ENCODE results near the gene DYNLRB1. TPM values are rescaled to one million over a fixed set of nuclear protein-coding genes. Genes with fewer than 3 reads are reported as not detected.

Gene DYNLRB1
- total RNA-seq, 2 donors from 2014 or later, result 106 to 107 TPM

GRCh38 chr20:34582221-34582620, 66.0 kb downstream of the DYNLRB1 start:
- peak overlapping the region; percentile 13 for H3K27ac ChIP-seq
- peaks cover 12% of the 10 kb centered on the region for H3K4me1 ChIP-seq
- H3K9ac ChIP-seq (ENCODE audit: low read depth in 2 of 2, low read length in 2 of 2), result no peak overlapping the region
- H3K4me3 ChIP-seq, result no peak overlapping the region
- intact Hi-C loops (cut with DNase I), result loop anchor here (5.0 kb wide), 1 partner anchor 125 kb away; no protein-coding TSS in a partner anchor
- no peak for TF ChIP-seq CTCF (IDR thresholded peaks at IDR 0.05)
- no peaks in the 10 kb centered on the region for H3K9me3 ChIP-seq
- no peaks in the 10 kb centered on the region for H3K36me3 ChIP-seq
- no peaks in the 10 kb centered on the region for H3K27me3 ChIP-seq
- DNase-seq, result no peak

GRCh38 chr20:34582911-34583310, 66.7 kb downstream of the DYNLRB1 start:
- no peak for DNase-seq
- Histone ChIP-seq H3K27ac (no peak overlapping the region), H3K4me3 (no peak overlapping the region), H3K9me3 (no peaks in the 10 kb centered on the region), H3K36me3 (no peaks in the 10 kb centered on the region), H3K4me1 (peaks cover 12% of the 10 kb centered on the region), H3K9ac (ENCODE audit: low read depth in 2 of 2, low read length in 2 of 2) (peak overlapping the region in 1 of 2 donors; percentile 3), H3K27me3 (no peaks in the 10 kb centered on the region)
- TF ChIP-seq CTCF (IDR thresholded peaks at IDR 0.05), result no peak
- intact Hi-C loops (cut with DNase I), result loop anchor here (5.0 kb wide), 1 partner anchor 124 kb away; no protein-coding TSS in a partner anchor

- DNase-seq, result no peak
- H3K9ac ChIP-seq (ENCODE audit: low read depth in 2 of 2, low read length in 2 of 2), result peak overlapping the region in 1 of 2 donors; percentile 3
- H3K4me1 ChIP-seq, result peaks cover 12% of the 10 kb centered on the region
- no peak overlapping the region for H3K4me3 ChIP-seq
- H3K9me3 ChIP-seq, result no peaks in the 10 kb centered on the region
- no peaks in the 10 kb centered on the region for H3K36me3 ChIP-seq
- no peak for TF ChIP-seq CTCF (IDR thresholded peaks at IDR 0.05)
- no peaks in the 10 kb centered on the region for H3K27me3 ChIP-seq
- intact Hi-C loops (cut with DNase I), result loop anchor here (5.0 kb wide), 1 partner anchor 124 kb away; no protein-coding TSS in a partner anchor
- H3K27ac ChIP-seq, result no peak overlapping the region
Measured at GRCh38 chr20:34583544-34583943, 67.3 kb downstream of the DYNLRB1 start.

GRCh38 chr20:34585019-34585418, 68.8 kb downstream of the DYNLRB1 start:
- DNase-seq, result no peak
- H3K9ac ChIP-seq (ENCODE audit: low read depth in 2 of 2, low read length in 2 of 2), result no peak overlapping the region
- H3K4me3 ChIP-seq, result no peak overlapping the region
- no peaks in the 10 kb centered on the region for H3K36me3 ChIP-seq
- intact Hi-C loops (cut with DNase I), result no loop called here
- H3K27me3 ChIP-seq, result no peaks in the 10 kb centered on the region
- peaks cover 10% of the 10 kb centered on the region for H3K4me1 ChIP-seq
- H3K9me3 ChIP-seq, result no peaks in the 10 kb centered on the region
- no peak for TF ChIP-seq CTCF (IDR thresholded peaks at IDR 0.05)
- no peak overlapping the region for H3K27ac ChIP-seq

GRCh38 chr20:34586488-34587163, 70.4 kb downstream of the DYNLRB1 start:
- no peak overlapping the region for H3K9ac ChIP-seq (ENCODE audit: low read depth in 2 of 2, low read length in 2 of 2)
- no peak overlapping the region for H3K4me3 ChIP-seq
- H3K27me3 ChIP-seq, result no peaks in the 10 kb centered on the region
- no peak for TF ChIP-seq CTCF (IDR thresholded peaks at IDR 0.05)
- H3K36me3 ChIP-seq, result no peaks in the 10 kb centered on the region
- no peak overlapping the region for H3K27ac ChIP-seq
- peaks cover 4% of the 10 kb centered on the region for H3K4me1 ChIP-seq
- DNase-seq, result no peak
- intact Hi-C loops (cut with DNase I), result no loop called here
- H3K9me3 ChIP-seq, result no peaks in the 10 kb centered on the region

Other genes starting within 250 kb of the DYNLRB1 start
- gene AHCY, start 213.1 kb upstream of the DYNLRB1 start, total RNA-seq, result 100 to 1,000 TPM in 1 of 2 donors, 10 to 100 TPM in 1; 79.4 to 192 TPM
- 10 to 100 TPM; 50.0 to 71.4 TPM for gene ITCH, start 153.1 kb upstream of the DYNLRB1 start, total RNA-seq
- gene MAP1LC3A, start 42.3 kb downstream of the DYNLRB1 start, total RNA-seq, result 10 to 100 TPM; 44.8 to 46.2 TPM
- gene PIGU, start 160.7 kb downstream of the DYNLRB1 start, total RNA-seq, result 10 to 100 TPM; 22.3 to 32.6 TPM
- 10 to 100 TPM; 38.1 to 60.9 TPM for gene TP53INP2, start 187.9 kb downstream of the DYNLRB1 start, total RNA-seq

Measured in colonic mucosa (tissue), 4 donors.